B cell (primary cell): Measurements from ENCODE around the gene RASA3. TPM values are rescaled to one million over a fixed set of nuclear protein-coding genes. Genes with fewer than 3 reads are reported as not detected.

Source experiments
- ATAC-seq: fragments of 200-7000 bp; cut with Tn5 transposase; one replicate; pipeline ENCODE4 v1.10.0; 2021; ENCODE audit warnings: low read depth, mild to moderate bottlenecking, moderate number of reproducible peaks, moderate library complexity
- CTCF ChIA-PET: fragments of 350-600 bp; sonication (Branson Sonifier 250); formaldehyde crosslinking; loops from one replicate; lab custom pipeline; 2021; ENCODE audit warnings: antibody characterized with exemption, inconsistent platforms; lab: Charles Lee
- POLR2A ChIA-PET: fragments of 350-600 bp; sonication (Branson Sonifier 250); formaldehyde crosslinking; loops from one replicate; lab custom pipeline; 2021; ENCODE audit warnings: antibody characterized with exemption; lab: Charles Lee
- DNase-seq: peaks from one replicate; pipeline ENCODE4 v3.0.0; 2013
- H2AFZ ChIP-seq: 2 replicates; pipeline ENCODE4 v1.6.1; 2012; ENCODE audit warnings: mild to moderate bottlenecking, low read depth, low read length; ENCODE audit not compliant: insufficient read depth, poor library complexity, severe bottlenecking
- H3K27ac ChIP-seq, 2 donors: 1 replicate in 1 of 2; 2 replicates in 1 of 2; pipeline ENCODE4 v1.5.1; 2012 to 2013; ENCODE audit warnings: low read length in 2 of 2, mild to moderate bottlenecking in 2 of 2, moderate library complexity in 1 of 2
- H3K27me3 ChIP-seq, 4 experiments: fragments of 200-600 bp in 1 of 4; sonication (generic) in 1 of 4; replicated peaks in 1 of 4; 1 replicate in 2 of 4; 2 replicates in 2 of 4; pipeline versions ENCODE4 v1.6.1 to v1.7.0; 2013 to 2016; ENCODE audit warnings: low read length in 3 of 4, mild to moderate bottlenecking in 2 of 4, mixed read lengths in 1 of 4, moderate library complexity in 1 of 4; ENCODE audit not compliant: insufficient read depth in 4 of 4, control insufficient read depth in 3 of 4; ENCODE audit errors: control extremely low read depth in 1 of 4
- H3K36me3 ChIP-seq, 2 experiments: replicated peaks in 1 of 2; 1 replicate in 1 of 2; 2 replicates in 1 of 2; pipeline versions ENCODE4 v1.6.1 to v1.7.1; 2013; ENCODE audit warnings: low read length in 1 of 2; ENCODE audit not compliant: insufficient read depth in 2 of 2, control insufficient read depth in 1 of 2; ENCODE audit errors: control extremely low read depth in 1 of 2, extremely low read depth in 1 of 2
- H3K4me1 ChIP-seq, 2 donors: fragments of 200-600 bp in 1 of 2; sonication (generic) in 1 of 2; 1 replicate in 1 of 2; 2 replicates in 1 of 2; pipeline versions ENCODE4 v1.5.1 to v1.6.1; 2013 to 2017; ENCODE audit warnings: low read length in 2 of 2; ENCODE audit not compliant: control insufficient read depth in 2 of 2, insufficient read depth in 2 of 2
- H3K4me2 ChIP-seq: replicated peaks from 2 replicates; pipeline ENCODE3; 2012; ENCODE audit warnings: mild to moderate bottlenecking, low read depth, low read length; ENCODE audit not compliant: poor library complexity, severe bottlenecking
- H3K4me3 ChIP-seq, 5 experiments: fragments of 200-600 bp in 1 of 5; sonication (generic) in 1 of 5; 1 replicate in 3 of 5; 2 replicates in 2 of 5; pipeline versions ENCODE4 v1.5.1 to v1.7.0; 2011 to 2016; ENCODE audit warnings: low read length in 4 of 5, mild to moderate bottlenecking in 4 of 5, low read depth in 2 of 5, control low read depth in 1 of 5, moderate library complexity in 1 of 5; ENCODE audit not compliant: insufficient read depth in 1 of 5; ENCODE audit errors: control extremely low read depth in 1 of 5, extremely low read depth in 1 of 5
- H3K79me2 ChIP-seq: fragments of 200-600 bp; sonication (generic); one replicate; pipeline ENCODE4 v1.6.0; 2016; ENCODE audit warnings: low read length; ENCODE audit not compliant: control insufficient read depth, insufficient read depth
- H3K9ac ChIP-seq: fragments of 200-600 bp; sonication (generic); 2 replicates; pipeline ENCODE4 v1.6.1; 2017; ENCODE audit warnings: mild to moderate bottlenecking, low read length, moderate library complexity
- H3K9me3 ChIP-seq, 3 donors: one replicate each; pipeline versions ENCODE4 v1.6.1 to v1.7.1; 2013; ENCODE audit warnings: low read length in 2 of 3; ENCODE audit not compliant: control insufficient read depth in 2 of 3, insufficient read depth in 1 of 3; ENCODE audit errors: control extremely low read depth in 1 of 3
- H4K20me1 ChIP-seq: 2 replicates; pipeline ENCODE4 v1.6.0; 2012; ENCODE audit warnings: mild to moderate bottlenecking, low read length; ENCODE audit not compliant: insufficient read depth, control insufficient read depth, poor library complexity, severe bottlenecking
- H3K27ac Mint-ChIP-seq: one replicate; pipeline ENCODE4 v1.8.0; 2021; ENCODE audit warnings: mixed read lengths
- H3K27me3 Mint-ChIP-seq: one replicate; pipeline ENCODE4 v1.8.0; 2021; ENCODE audit warnings: mixed read lengths
- H3K4me1 Mint-ChIP-seq: one replicate; pipeline ENCODE4 v1.8.0; 2021; ENCODE audit warnings: mixed read lengths
- H3K4me3 Mint-ChIP-seq: one replicate; pipeline ENCODE4 v1.8.0; 2021; ENCODE audit warnings: mixed read lengths
- H3K9me3 Mint-ChIP-seq: one replicate; pipeline ENCODE4 v1.8.0; 2022; ENCODE audit warnings: mixed read lengths; ENCODE audit not compliant: insufficient read depth
- CTCF ChIP-seq: fragments of 200-600 bp; IDR thresholded peaks from one replicate; pipeline ENCODE4 v1.8.0; 2022; ENCODE audit warnings: antibody characterized with exemption, mild to moderate bottlenecking
- EZH2 ChIP-seq: IDR thresholded peaks from 2 replicates; pipeline ENCODE4 v1.6.1; 2012; ENCODE audit warnings: borderline replicate concordance, low read depth, mild to moderate bottlenecking, moderate library complexity, low read length; ENCODE audit not compliant: insufficient read depth, poor library complexity, severe bottlenecking
- WGBS: methylation state at CpG from one replicate; pipeline ENCODE4 v1.1.5; 2013; ENCODE audit warnings: missing lambda C conversion rate; ENCODE audit not compliant: insufficient coverage; 5-methylcytosine and 5-hydroxymethylcytosine counted together
- intact Hi-C: fragments of 100-400 bp; cut with micrococcal nuclease; formaldehyde crosslinking; loops from one replicate; pipeline ENCODE4 v1.10.0; 2022
- polyA plus RNA-seq: library from polyadenylated mRNA; depleted of rRNA; stranded (reverse); fragments of >200 nt; gene quantifications from 2 replicates; pipeline ENCODE4 v1.2.3, GENCODE V29; 2012
- total RNA-seq, 2 donors: library from RNA; stranded (reverse); fragments of 120-200 nt in 1 of 2; gene quantifications; 1 replicate in 1 of 2; 2 replicates in 1 of 2; pipeline versions ENCODE4 v1.2.3 to v1.2.4, GENCODE V29; 2013 to 2022

RASA3 gene
- total and polyA plus RNA-seq, 2 donors (not counting 1 experiment from before 2014, with no cell fraction given), result 54.2 to 87.4 TPM

- WGBS, result 97% methylated on average over 17 of the region's 17 CpGs
- no peaks in the 10 kb centered on the region for H3K4me1 Mint-ChIP-seq
- Histone ChIP-seq H2AFZ (no peak overlapping the region), H3K27me3 (no peaks in the 10 kb centered on the region), H3K4me3 (no peak overlapping the region), H4K20me1 (no peaks in the 10 kb centered on the region), H3K9me3 (peaks cover 5 to 27% (median 13%) of the 10 kb centered on the region in 3 donors), H3K27ac (no peak overlapping the region), H3K4me2 (no peak overlapping the region), H3K79me2 (no peaks in the 10 kb centered on the region), H3K9ac (no peak overlapping the region), H3K36me3 (no peaks in the 10 kb centered on the region), H3K4me1 (no peaks in the 10 kb centered on the region)
- ChIA-PET POLR2A (no interaction called here), CTCF (interaction anchor here (0.8 to 1.2 kb wide), 2 partner anchors 58 to 238 kb away, joined by 3 read pairs; no protein-coding TSS in a partner anchor)
- H3K9me3 Mint-ChIP-seq, result peaks cover 3% of the 10 kb centered on the region
- no peak overlapping the region for H3K4me3 Mint-ChIP-seq
- no peak overlapping the region for H3K27ac Mint-ChIP-seq
- intact Hi-C loops, result no loop called here
- no peak for TF ChIP-seq EZH2
- TF ChIP-seq CTCF, result no peak
- DNase-seq (no peak), ATAC-seq (no peak)
- no peaks in the 10 kb centered on the region for H3K27me3 Mint-ChIP-seq
Observed at GRCh38 chr13:113962975-113963374, 169.4 kb downstream of the RASA3 start.

GRCh38 chr13:113962386-113962785 lies 170.0 kb downstream of the RASA3 start:
- H3K9me3 Mint-ChIP-seq, result peaks cover 3% of the 10 kb centered on the region
- H3K9me3 ChIP-seq, result peaks cover 5 to 29% (median 13%) of the 10 kb centered on the region in 3 donors
- ChIA-PET POLR2A (no interaction called here), CTCF (interaction anchor here (0.8 to 1.2 kb wide), 2 partner anchors 58 to 238 kb away, joined by 3 read pairs; no protein-coding TSS in a partner anchor)
- H3K4me1 Mint-ChIP-seq, result no peaks in the 10 kb centered on the region
- H2AFZ ChIP-seq, result no peak overlapping the region
- no peak overlapping the region for H3K4me2 ChIP-seq
- no peaks in the 10 kb centered on the region for H3K4me1 ChIP-seq
- TF ChIP-seq CTCF (no peak), EZH2 (no peak)
- DNase-seq (no peak), ATAC-seq (no peak)
- 87% methylated on average over 10 of the region's 11 CpGs for WGBS
- no peak overlapping the region for H3K27ac ChIP-seq
- H3K4me3 ChIP-seq, result no peak overlapping the region
- H4K20me1 ChIP-seq, result no peaks in the 10 kb centered on the region
- H3K36me3 ChIP-seq, result no peaks in the 10 kb centered on the region
- no peaks in the 10 kb centered on the region for H3K27me3 Mint-ChIP-seq
- H3K27me3 ChIP-seq, result no peaks in the 10 kb centered on the region
- H3K79me2 ChIP-seq, result no peaks in the 10 kb centered on the region
- no peak overlapping the region for H3K9ac ChIP-seq
- no peak overlapping the region for H3K27ac Mint-ChIP-seq
- intact Hi-C loops, result no loop called here
- no peak overlapping the region for H3K4me3 Mint-ChIP-seq
